ENCODE measurements around the gene LRP8. TPM values are rescaled to one million over a fixed set of nuclear protein-coding genes. Genes with fewer than 3 reads are reported as not detected.

The LRP8 gene
- total and polyA plus RNA-seq, 2 of the 13 experiments (the other 11 are each of a cell fraction or from before 2014, with no cell fraction given): 17.3 to 17.4 TPM

DNA sequence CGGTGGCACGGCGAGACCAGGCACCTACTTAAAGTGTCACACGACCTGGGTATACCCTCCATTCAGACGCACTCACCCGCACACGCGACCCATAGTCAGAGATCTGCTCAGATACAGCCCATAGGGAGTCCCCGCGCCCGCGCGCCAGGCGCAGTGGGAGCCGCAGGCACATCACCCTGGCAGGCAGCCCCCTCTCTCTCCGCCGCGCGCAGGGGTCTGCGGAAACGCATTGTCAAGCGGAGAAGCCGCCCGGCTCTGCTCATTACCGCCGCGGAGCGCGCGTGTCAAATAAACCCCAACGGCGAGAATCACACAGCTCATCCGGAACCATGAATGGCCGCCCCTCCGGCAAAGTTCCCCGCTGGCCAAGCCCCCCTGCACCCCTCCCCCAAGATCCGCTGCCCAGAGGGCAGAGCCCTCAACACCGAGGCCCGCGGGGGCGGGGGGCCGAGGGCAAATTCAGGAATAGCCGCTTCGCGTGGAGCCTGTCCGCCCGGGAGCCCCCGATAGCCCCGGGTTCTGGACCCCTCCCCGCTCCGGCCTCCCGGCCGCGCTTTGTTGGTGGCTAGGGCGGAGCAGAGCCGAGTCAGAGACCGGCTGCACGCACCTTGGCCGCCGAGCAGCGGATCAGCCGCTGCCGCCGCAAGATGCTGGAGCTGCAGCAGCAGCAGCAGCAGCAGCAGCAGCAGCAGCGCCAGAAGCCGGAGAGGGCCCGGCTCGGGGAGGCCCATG is 522 bp downstream of the LRP8 start (continued):
- TF ChIP-seq REL (CRISPR knock-in tag; conservative IDR thresholded peaks at IDR 0.05) (no peak), POLR2G (IDR thresholded peaks at IDR 0.05; ENCODE audit: low read depth, low read length) (0 out of 2 replicates have a peak, but pooled peaks have one; percentile 6), KLF9 (CRISPR knock-in tag; IDR thresholded peaks at IDR 0.05; ENCODE audit: low read depth) (no peak), ZNF746 (CRISPR knock-in tag; IDR thresholded peaks at IDR 0.05) (no peak), FOXA3 (CRISPR knock-in tag; IDR thresholded peaks at IDR 0.05) (no peak), TP53 (CRISPR knock-in tag; conservative IDR thresholded peaks at IDR 0.05) (no peak), SP2 (CRISPR knock-in tag; IDR thresholded peaks at IDR 0.05) (0 out of 2 replicates have a peak, but pooled peaks have one; percentile 36), ZNF607 (CRISPR knock-in tag; IDR thresholded peaks at IDR 0.05; ENCODE audit: borderline replicate concordance) (peak; percentile 72; the same call in 1 of the 2 replicates), HBP1 (CRISPR knock-in tag; IDR thresholded peaks at IDR 0.05; ENCODE audit: low read depth) (peak; percentile 69; the same call in 1 of the 2 replicates), XBP1 (CRISPR knock-in tag; IDR thresholded peaks at IDR 0.05) (no peak), MNT (IDR thresholded peaks at IDR 0.05) (no peak)
- TF ChIP-seq, protein P1, sequence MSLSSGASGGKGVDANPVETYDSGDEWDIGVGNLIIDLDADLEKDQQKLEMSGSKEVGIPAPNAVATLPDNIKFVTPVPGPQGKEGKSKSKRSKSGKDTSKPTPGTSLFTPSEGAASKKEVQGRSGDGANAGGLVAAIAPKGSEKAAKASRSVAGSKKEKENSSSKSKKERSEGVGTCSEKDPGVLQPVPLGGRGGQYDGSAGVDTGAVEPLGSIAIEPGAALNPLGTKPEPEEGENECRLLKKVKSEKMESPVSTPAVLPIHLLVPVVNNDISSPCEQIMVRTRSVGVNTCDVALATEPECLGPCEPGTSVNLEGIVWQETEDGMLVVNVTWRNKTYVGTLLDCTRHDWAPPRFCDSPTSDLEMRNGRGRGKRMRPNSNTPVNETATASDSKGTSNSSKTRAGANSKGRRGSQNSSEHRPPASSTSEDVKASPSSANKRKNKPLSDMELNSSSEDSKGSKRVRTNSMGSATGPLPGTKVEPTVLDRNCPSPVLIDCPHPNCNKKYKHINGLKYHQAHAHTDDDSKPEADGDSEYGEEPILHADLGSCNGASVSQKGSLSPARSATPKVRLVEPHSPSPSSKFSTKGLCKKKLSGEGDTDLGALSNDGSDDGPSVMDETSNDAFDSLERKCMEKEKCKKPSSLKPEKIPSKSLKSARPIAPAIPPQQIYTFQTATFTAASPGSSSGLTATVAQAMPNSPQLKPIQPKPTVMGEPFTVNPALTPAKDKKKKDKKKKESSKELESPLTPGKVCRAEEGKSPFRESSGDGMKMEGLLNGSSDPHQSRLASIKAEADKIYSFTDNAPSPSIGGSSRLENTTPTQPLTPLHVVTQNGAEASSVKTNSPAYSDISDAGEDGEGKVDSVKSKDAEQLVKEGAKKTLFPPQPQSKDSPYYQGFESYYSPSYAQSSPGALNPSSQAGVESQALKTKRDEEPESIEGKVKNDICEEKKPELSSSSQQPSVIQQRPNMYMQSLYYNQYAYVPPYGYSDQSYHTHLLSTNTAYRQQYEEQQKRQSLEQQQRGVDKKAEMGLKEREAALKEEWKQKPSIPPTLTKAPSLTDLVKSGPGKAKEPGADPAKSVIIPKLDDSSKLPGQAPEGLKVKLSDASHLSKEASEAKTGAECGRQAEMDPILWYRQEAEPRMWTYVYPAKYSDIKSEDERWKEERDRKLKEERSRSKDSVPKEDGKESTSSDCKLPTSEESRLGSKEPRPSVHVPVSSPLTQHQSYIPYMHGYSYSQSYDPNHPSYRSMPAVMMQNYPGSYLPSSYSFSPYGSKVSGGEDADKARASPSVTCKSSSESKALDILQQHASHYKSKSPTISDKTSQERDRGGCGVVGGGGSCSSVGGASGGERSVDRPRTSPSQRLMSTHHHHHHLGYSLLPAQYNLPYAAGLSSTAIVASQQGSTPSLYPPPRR (CRISPR knock-in tag; IDR thresholded peaks at IDR 0.05; ENCODE audit: borderline replicate concordance): 0 out of 2 replicates have a peak, but pooled peaks have one; percentile 10
